HepG2 (cell line): ENCODE data around the gene PXK. TPM values are rescaled to one million over a fixed set of nuclear protein-coding genes. Genes with fewer than 3 reads are reported as not detected.

Experiments used
- AGO1 ChIP-seq: fragments of 200-400 bp; formaldehyde crosslinking; IDR thresholded peaks from 2 replicates; pipeline ENCODE4 v1.6.1; 2017; ENCODE audit warnings: mild to moderate bottlenecking, low read depth, low read length, moderate library complexity; ENCODE audit not compliant: poor library complexity, severe bottlenecking
- ARNTL ChIP-seq: sonication (generic); formaldehyde crosslinking; IDR thresholded peaks from 2 replicates; pipeline ENCODE4 v1.4.0; 2020; ENCODE audit warnings: mild to moderate bottlenecking, missing genetic modification reagents
- GMEB1 ChIP-seq: sonication (generic); formaldehyde crosslinking; IDR thresholded peaks from 2 replicates; pipeline ENCODE4 v1.5.1; 2020; ENCODE audit warnings: missing genetic modification reagents, mild to moderate bottlenecking, borderline replicate concordance
- HHEX ChIP-seq: IDR thresholded peaks from 2 replicates; pipeline ENCODE4 v1.6.1; 2016; ENCODE audit warnings: control low read depth
- HOMEZ ChIP-seq: IDR thresholded peaks from 2 replicates; pipeline ENCODE4 v1.6.1; 2016; ENCODE audit warnings: low read depth
- HOXD1 ChIP-seq: sonication (generic); formaldehyde crosslinking; IDR thresholded peaks from 2 replicates; pipeline ENCODE4 v1.5.0; 2020; ENCODE audit warnings: missing genetic modification reagents
- IRF2 ChIP-seq: IDR thresholded peaks from 2 replicates; pipeline ENCODE4 v1.6.1; 2018; ENCODE audit warnings: missing genetic modification reagents, missing compliant biosample characterization
- KAT8 ChIP-seq: IDR thresholded peaks from 2 replicates; pipeline ENCODE4 v1.6.1; 2016; ENCODE audit warnings: missing genetic modification reagents, missing compliant biosample characterization
- MLXIP ChIP-seq: sonication (generic); formaldehyde crosslinking; IDR thresholded peaks from 2 replicates; pipeline ENCODE4 v1.9.0; 2021; ENCODE audit warnings: missing genetic modification reagents, borderline replicate concordance
- RAD21 ChIP-seq: fragments of 450-650 bp; formaldehyde crosslinking; IDR thresholded peaks from 2 replicates; pipeline ENCODE4 v1.5.0; 2020; ENCODE audit warnings: mild to moderate bottlenecking
- SAFB2 ChIP-seq: sonication (generic); formaldehyde crosslinking; IDR thresholded peaks from 2 replicates; pipeline ENCODE4 v1.5.1; 2020; ENCODE audit warnings: missing genetic modification reagents, low read depth, mild to moderate bottlenecking, borderline replicate concordance
- SKI ChIP-seq: fragments of 450-650 bp; IDR thresholded peaks from one replicate; pipeline ENCODE4 v1.6.1; 2018; ENCODE audit warnings: mild to moderate bottlenecking; ENCODE audit not compliant: partially characterized antibody
- SMAD1 ChIP-seq: sonication (generic); formaldehyde crosslinking; IDR thresholded peaks from 2 replicates; pipeline ENCODE4 v1.4.0; 2020; ENCODE audit warnings: missing genetic modification reagents, low read depth, mild to moderate bottlenecking, borderline replicate concordance
- SMAD3 ChIP-seq: sonication (generic); formaldehyde crosslinking; IDR thresholded peaks from 2 replicates; pipeline ENCODE4 v1.4.0; 2020; ENCODE audit warnings: missing genetic modification reagents
- TEAD2 ChIP-seq: sonication (generic); formaldehyde crosslinking; IDR thresholded peaks from 2 replicates; pipeline ENCODE4 v1.9.0; 2021; ENCODE audit warnings: missing genetic modification reagents
- TRIM24 ChIP-seq: sonication (generic); formaldehyde crosslinking; IDR thresholded peaks from 2 replicates; pipeline ENCODE4 v1.8.0; 2022; ENCODE audit warnings: mild to moderate bottlenecking, missing genetic modification reagents
- U2AF1 ChIP-seq: fragments of 200-400 bp; formaldehyde crosslinking; optimal IDR thresholded peaks from 2 replicates; pipeline ENCODE3; 2017; ENCODE audit warnings: mild to moderate bottlenecking, low read depth, low read length
- ZBTB49 ChIP-seq: sonication (generic); formaldehyde crosslinking; IDR thresholded peaks from 2 replicates; pipeline ENCODE4 v1.4.0; 2020; ENCODE audit warnings: missing genetic modification reagents, borderline replicate concordance
- ZEB1 ChIP-seq: IDR thresholded peaks from 2 replicates; pipeline ENCODE4 v1.6.1; 2012; ENCODE audit warnings: mild to moderate bottlenecking, low read depth, inconsistent platforms; ENCODE audit not compliant: insufficient replicate concordance
- ZNF552 ChIP-seq: sonication (generic); formaldehyde crosslinking; IDR thresholded peaks from 2 replicates; pipeline ENCODE4 v1.9.0; 2022; ENCODE audit warnings: missing genetic modification reagents, mild to moderate bottlenecking, borderline replicate concordance
- ZNF83 ChIP-seq: sonication (generic); formaldehyde crosslinking; IDR thresholded peaks from 2 replicates; pipeline ENCODE4 v1.4.0; 2020; ENCODE audit warnings: missing genetic modification reagents, mild to moderate bottlenecking, borderline replicate concordance
- ZSCAN22 ChIP-seq: sonication (generic); formaldehyde crosslinking; IDR thresholded peaks from 2 replicates; pipeline ENCODE4 v1.4.0; 2020; ENCODE audit warnings: mild to moderate bottlenecking, missing genetic modification reagents
- polyA plus RNA-seq, 8 experiments: library from polyadenylated mRNA; depleted of rRNA in 3 of 8; stranded (reverse) in 7 of 8; unstranded in 1 of 8; fragments of >200 nt; fragmentation: Illumina TruSeq in 4 of 8; extraction: Trizol in 4 of 8; gene quantifications; 2 replicates each; pipeline versions ENCODE4 v1.2.1 to v1.2.3, GENCODE V29; 2011 to 2016; ENCODE audit warnings: low read depth in 4 of 8, missing spikeins in 1 of 8, mixed read lengths in 1 of 8; ENCODE audit not compliant: insufficient read depth in 1 of 8
- total RNA-seq, 5 experiments: library from RNA; depleted of rRNA; stranded (reverse); fragments of >200 nt; fragmentation: Illumina TruSeq; extraction: Trizol; gene quantifications; 2 replicates each; pipeline ENCODE4 v1.2.3, GENCODE V29; 2016; ENCODE audit warnings: low read depth in 1 of 5

PXK gene
- total and polyA plus RNA-seq, 2 of the 13 experiments (the other 11 are each of a cell fraction or from before 2014, with no cell fraction given), result 6.4 to 18.6 TPM

- TF ChIP-seq ZNF552 (CRISPR knock-in tag) (no peak), TRIM24 (no peak), RAD21 (CRISPR knock-in tag) (peak; percentile 84), SKI (no peak), TEAD2 (CRISPR knock-in tag) (no peak), GMEB1 (no peak; the same call in 1 of the 2 replicates), ZEB1 (no peak), ZSCAN22 (CRISPR knock-in tag) (no peak), KAT8 (CRISPR knock-in tag) (peak; percentile 61), U2AF1 (no peak), HHEX (no peak), IRF2 (CRISPR knock-in tag) (peak; percentile 44; the same call in 1 of the 2 replicates), SMAD3 (CRISPR knock-in tag) (no peak), HOMEZ (CRISPR knock-in tag) (no peak), AGO1 (no peak), HOXD1 (CRISPR knock-in tag) (no peak), ZNF83 (CRISPR knock-in tag) (no peak), ZBTB49 (CRISPR knock-in tag) (no peak), SAFB2 (CRISPR knock-in tag) (peak; percentile 70; the same call in 1 of the 2 replicates), ARNTL (CRISPR knock-in tag) (peak; percentile 41; the same call in 1 of the 2 replicates), MLXIP (CRISPR knock-in tag) (no peak), SMAD1 (no peak)
These were observed 130.7 kb downstream of the PXK start (continued) for GRCh38 chr3:58463181-58463941.
